ENCODE results near the gene TMX4. TPM values are rescaled to one million over a fixed set of nuclear protein-coding genes. Genes with fewer than 3 reads are reported as not detected.

The TMX4 gene
- total and polyA plus RNA-seq, 2 experiments from 2014 or later, result 2.5 to 7.5 TPM

DNA sequence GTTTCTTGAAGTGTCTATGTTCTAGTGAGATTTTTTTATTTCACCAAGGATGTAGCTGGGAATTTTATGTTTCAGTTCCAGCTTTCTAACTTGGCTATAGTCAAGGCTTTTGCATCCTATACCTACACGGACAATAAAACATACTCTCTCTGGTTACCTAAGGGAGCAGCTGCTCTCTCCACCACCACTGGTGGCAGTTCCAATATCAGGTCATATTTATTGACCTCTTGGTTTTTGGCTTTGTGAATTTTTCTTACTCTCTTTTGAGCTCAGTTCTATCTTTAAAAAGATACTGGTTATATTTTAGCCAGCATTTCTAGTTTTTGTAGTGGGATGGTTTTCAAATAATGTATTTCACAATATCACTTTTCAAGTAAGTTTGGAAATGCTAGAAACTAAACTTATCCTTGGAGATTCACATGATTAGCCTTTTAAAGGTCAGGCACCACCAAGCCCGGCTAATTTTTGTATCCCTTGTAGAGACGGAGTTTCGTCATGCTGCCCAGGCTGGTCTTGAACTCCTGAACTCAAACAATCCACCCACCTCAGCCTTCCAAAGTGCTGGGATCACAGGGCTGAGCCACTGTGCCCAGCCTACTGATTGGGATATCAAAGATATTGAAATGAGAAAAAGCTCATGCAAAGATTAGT is 44.7 kb downstream of the TMX4 start:
- Histone ChIP-seq H3K27me3 (ENCODE audit: insufficient read depth) (no peaks in the 10 kb centered on the region), H3K4me2 (no peak overlapping the region), H2AFZ (no peak overlapping the region), H3K4me1 (ENCODE audit: insufficient read depth) (no peaks in the 10 kb centered on the region), H4K20me1 (replicated peaks; ENCODE audit: insufficient read depth) (no peaks in the 10 kb centered on the region), H3F3A (replicated peaks; ENCODE audit: low read depth) (no peaks in the 10 kb centered on the region), H3K36me3 (ENCODE audit: insufficient read depth) (no peaks in the 10 kb centered on the region), H3K27ac (ENCODE audit: low read depth) (no peak overlapping the region), H3K79me2 (replicated peaks; ENCODE audit: insufficient read depth) (no peaks in the 10 kb centered on the region), H3K9me2 (ENCODE audit: insufficient read depth) (peaks cover 23% of the 10 kb centered on the region; the same call in 1 of the 2 replicates), H3K4me3 (no peak overlapping the region)
- no peak for TF ChIP-seq EZH2 (IDR thresholded peaks at IDR 0.05; ENCODE audit: low read depth, unreplicated experiment)
- TF ChIP-seq, protein P1, sequence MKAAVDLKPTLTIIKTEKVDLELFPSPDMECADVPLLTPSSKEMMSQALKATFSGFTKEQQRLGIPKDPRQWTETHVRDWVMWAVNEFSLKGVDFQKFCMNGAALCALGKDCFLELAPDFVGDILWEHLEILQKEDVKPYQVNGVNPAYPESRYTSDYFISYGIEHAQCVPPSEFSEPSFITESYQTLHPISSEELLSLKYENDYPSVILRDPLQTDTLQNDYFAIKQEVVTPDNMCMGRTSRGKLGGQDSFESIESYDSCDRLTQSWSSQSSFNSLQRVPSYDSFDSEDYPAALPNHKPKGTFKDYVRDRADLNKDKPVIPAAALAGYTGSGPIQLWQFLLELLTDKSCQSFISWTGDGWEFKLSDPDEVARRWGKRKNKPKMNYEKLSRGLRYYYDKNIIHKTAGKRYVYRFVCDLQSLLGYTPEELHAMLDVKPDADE (IDR thresholded peaks at IDR 0.05), result no peak
- TF ChIP-seq, protein P2, sequence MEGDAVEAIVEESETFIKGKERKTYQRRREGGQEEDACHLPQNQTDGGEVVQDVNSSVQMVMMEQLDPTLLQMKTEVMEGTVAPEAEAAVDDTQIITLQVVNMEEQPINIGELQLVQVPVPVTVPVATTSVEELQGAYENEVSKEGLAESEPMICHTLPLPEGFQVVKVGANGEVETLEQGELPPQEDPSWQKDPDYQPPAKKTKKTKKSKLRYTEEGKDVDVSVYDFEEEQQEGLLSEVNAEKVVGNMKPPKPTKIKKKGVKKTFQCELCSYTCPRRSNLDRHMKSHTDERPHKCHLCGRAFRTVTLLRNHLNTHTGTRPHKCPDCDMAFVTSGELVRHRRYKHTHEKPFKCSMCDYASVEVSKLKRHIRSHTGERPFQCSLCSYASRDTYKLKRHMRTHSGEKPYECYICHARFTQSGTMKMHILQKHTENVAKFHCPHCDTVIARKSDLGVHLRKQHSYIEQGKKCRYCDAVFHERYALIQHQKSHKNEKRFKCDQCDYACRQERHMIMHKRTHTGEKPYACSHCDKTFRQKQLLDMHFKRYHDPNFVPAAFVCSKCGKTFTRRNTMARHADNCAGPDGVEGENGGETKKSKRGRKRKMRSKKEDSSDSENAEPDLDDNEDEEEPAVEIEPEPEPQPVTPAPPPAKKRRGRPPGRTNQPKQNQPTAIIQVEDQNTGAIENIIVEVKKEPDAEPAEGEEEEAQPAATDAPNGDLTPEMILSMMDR (conservative IDR thresholded peaks at IDR 0.05; ENCODE audit: low read depth in 2 of 2), result no peak
- TF ChIP-seq POLR2AphosphoS5 (IDR thresholded peaks at IDR 0.05; ENCODE audit: low read depth), result no peak
- TF ChIP-seq, protein P3, sequence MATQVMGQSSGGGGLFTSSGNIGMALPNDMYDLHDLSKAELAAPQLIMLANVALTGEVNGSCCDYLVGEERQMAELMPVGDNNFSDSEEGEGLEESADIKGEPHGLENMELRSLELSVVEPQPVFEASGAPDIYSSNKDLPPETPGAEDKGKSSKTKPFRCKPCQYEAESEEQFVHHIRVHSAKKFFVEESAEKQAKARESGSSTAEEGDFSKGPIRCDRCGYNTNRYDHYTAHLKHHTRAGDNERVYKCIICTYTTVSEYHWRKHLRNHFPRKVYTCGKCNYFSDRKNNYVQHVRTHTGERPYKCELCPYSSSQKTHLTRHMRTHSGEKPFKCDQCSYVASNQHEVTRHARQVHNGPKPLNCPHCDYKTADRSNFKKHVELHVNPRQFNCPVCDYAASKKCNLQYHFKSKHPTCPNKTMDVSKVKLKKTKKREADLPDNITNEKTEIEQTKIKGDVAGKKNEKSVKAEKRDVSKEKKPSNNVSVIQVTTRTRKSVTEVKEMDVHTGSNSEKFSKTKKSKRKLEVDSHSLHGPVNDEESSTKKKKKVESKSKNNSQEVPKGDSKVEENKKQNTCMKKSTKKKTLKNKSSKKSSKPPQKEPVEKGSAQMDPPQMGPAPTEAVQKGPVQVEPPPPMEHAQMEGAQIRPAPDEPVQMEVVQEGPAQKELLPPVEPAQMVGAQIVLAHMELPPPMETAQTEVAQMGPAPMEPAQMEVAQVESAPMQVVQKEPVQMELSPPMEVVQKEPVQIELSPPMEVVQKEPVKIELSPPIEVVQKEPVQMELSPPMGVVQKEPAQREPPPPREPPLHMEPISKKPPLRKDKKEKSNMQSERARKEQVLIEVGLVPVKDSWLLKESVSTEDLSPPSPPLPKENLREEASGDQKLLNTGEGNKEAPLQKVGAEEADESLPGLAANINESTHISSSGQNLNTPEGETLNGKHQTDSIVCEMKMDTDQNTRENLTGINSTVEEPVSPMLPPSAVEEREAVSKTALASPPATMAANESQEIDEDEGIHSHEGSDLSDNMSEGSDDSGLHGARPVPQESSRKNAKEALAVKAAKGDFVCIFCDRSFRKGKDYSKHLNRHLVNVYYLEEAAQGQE (IDR thresholded peaks at IDR 0.05; ENCODE audit: unreplicated experiment), result no peak
- no peak for TF ChIP-seq CREB1 (CRISPR knock-in tag; IDR thresholded peaks at IDR 0.05; ENCODE audit: low read depth)
- no peak overlapping the region for H3K27ac Mint-ChIP-seq
- no peak overlapping the region for H3K4me3 Mint-ChIP-seq
- no peaks in the 10 kb centered on the region for H3K9me3 Mint-ChIP-seq
- ATAC-seq (no peak), DNase-seq (ENCODE audit: low spot score) (no peak)
- no peaks in the 10 kb centered on the region for H3K4me1 Mint-ChIP-seq
- no peaks in the 10 kb centered on the region for H3K27me3 Mint-ChIP-seq (ENCODE audit: insufficient read depth, low read depth, poor library complexity)
- no peaks in the 10 kb centered on the region for H3K36me3 Mint-ChIP-seq (ENCODE audit: low read depth)

DNA sequence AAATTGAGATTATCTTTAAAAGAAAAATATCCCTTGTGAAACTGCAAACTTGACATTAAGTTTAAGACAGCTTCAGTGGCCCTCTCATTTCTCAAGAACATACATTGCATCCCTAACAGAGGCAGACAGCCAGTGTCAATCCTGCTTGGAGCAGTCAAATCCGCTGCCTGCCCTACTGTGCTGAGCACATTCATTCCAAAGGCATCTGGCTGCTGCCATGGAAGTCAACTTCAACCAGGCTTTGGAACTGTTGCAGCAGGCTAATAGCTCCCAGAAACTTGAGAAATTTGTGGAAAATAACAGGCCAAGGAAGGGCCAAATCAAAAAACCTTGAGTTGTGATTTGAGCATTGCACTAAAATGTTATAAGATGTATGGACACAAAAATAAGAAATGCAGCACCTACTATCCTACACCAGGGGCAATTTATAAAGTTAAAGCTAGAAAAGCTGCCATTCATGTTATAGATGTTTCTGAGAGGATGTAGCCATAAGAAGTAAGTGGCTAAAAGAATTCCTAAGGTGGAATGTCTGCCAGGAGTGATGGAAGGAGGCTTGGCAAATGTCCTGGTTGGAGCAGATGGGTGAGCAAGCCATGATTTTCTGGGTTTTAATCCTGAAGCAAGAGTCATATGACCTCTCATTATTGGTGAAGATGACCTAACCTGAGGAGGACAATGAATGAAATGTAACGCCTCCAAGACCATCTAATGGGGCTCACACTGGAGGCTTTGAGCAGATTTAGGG is 47.9 kb downstream of the TMX4 start:
- H3K4me3 ChIP-seq, result no peak overlapping the region
- no peaks in the 10 kb centered on the region for H4K20me1 ChIP-seq (replicated peaks; ENCODE audit: insufficient read depth)
- H3K27me3 ChIP-seq (ENCODE audit: insufficient read depth), result no peaks in the 10 kb centered on the region
- no peak overlapping the region for H3K4me2 ChIP-seq
- no peak overlapping the region for H3K4me3 Mint-ChIP-seq
- H3K36me3 Mint-ChIP-seq (ENCODE audit: low read depth), result no peaks in the 10 kb centered on the region
- no peaks in the 10 kb centered on the region for H3K79me2 ChIP-seq (replicated peaks; ENCODE audit: insufficient read depth)
- no peaks in the 10 kb centered on the region for H3K36me3 ChIP-seq (ENCODE audit: insufficient read depth)
- no peak overlapping the region for H3K27ac Mint-ChIP-seq
- no peaks in the 10 kb centered on the region for H3K9me3 Mint-ChIP-seq
- ATAC-seq, result no peak
- no peak overlapping the region for H3K27ac ChIP-seq (ENCODE audit: low read depth)
- no peaks in the 10 kb centered on the region for H3K27me3 Mint-ChIP-seq (ENCODE audit: insufficient read depth, low read depth, poor library complexity)
- no peaks in the 10 kb centered on the region for H3K4me1 Mint-ChIP-seq
- H3K4me1 ChIP-seq (ENCODE audit: insufficient read depth), result no peaks in the 10 kb centered on the region
- no peak overlapping the region for H2AFZ ChIP-seq
- no peaks in the 10 kb centered on the region for H3F3A ChIP-seq (replicated peaks; ENCODE audit: low read depth)
- H3K9me2 ChIP-seq (ENCODE audit: insufficient read depth), result peaks cover 23% of the 10 kb centered on the region; the same call in 1 of the 2 replicates
- no peak for TF ChIP-seq CREB1 (CRISPR knock-in tag; IDR thresholded peaks at IDR 0.05; ENCODE audit: low read depth)
- no peak for TF ChIP-seq NANOG (IDR thresholded peaks at IDR 0.05; ENCODE audit: borderline replicate concordance)
- TF ChIP-seq, protein P3 (IDR thresholded peaks at IDR 0.05; ENCODE audit: unreplicated experiment), result no peak
- no peak for DNase-seq (ENCODE audit: low spot score)

All from GM23338 (cell line).